Gastroesophageal sphincter (tissue), 3 donors: Measurements from ENCODE around the gene STAT5B.

Source experiments
- CTCF ChIP-seq, 4 experiments: fragments of 200-600 bp in 2 of 4; fragments of 450-650 bp in 2 of 4; sonication (generic) in 1 of 4; IDR thresholded peaks; one replicate each; pipeline ENCODE4 v1.5.1; 2017 to 2019; ENCODE audit warnings: antibody characterized with exemption in 4 of 4, mild to moderate bottlenecking in 2 of 4, moderate library complexity in 2 of 4
- EP300 ChIP-seq: sonication (generic); formaldehyde crosslinking; IDR thresholded peaks from one replicate; pipeline ENCODE4 v1.6.1; 2017; ENCODE audit warnings: antibody characterized with exemption, mild to moderate bottlenecking
- POLR2A ChIP-seq, 2 donors: fragments of 450-650 bp; IDR thresholded peaks; one replicate each; pipeline ENCODE4 v1.6.1; 2017; ENCODE audit warnings: antibody characterized with exemption in 2 of 2, mild to moderate bottlenecking in 2 of 2, moderate library complexity in 1 of 2
- POLR2AphosphoS5 ChIP-seq: sonication (generic); formaldehyde crosslinking; IDR thresholded peaks from one replicate; pipeline ENCODE4 v1.6.1; 2017; ENCODE audit warnings: antibody characterized with exemption

GRCh38 chr17:42255445-42255844 lies 20.7 kb downstream of the STAT5B start:
- TF ChIP-seq CTCF (IDR thresholded peaks at IDR 0.05) (no peak), POLR2A (IDR thresholded peaks at IDR 0.05) (no peak), POLR2AphosphoS5 (no peak), EP300 (no peak)
